ENCODE data around the gene LAMA1. TPM values are rescaled to one million over a fixed set of nuclear protein-coding genes. Genes with fewer than 3 reads are reported as not detected.

LAMA1 gene
- total RNA-seq, 1 experiment from 2014 or later, result 28.8 TPM

DNA sequence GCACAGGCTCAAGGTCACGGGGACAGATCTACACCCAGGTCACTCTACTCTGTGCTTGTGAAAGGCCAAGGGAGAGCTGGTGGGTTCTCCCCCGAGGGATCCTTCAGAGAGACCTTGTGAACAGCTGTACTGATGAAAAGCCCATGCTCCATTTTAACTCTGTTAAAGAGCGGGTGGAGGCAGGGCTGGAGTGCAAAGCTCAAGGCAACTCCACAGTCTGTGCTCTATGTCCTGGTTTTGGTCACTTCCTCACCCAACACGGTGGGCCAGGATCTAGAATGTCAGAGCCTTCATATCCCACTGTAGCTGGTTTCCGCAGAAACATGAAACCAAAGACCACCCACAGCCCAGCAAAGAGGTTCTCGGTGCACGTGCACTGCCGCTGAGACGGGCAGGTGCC lies 177.1 kb downstream of the LAMA1 start:
- Histone ChIP-seq H4K91ac (ENCODE audit: insufficient read length, low read depth, low read length) (no peak overlapping the region), H3K4me1 (ENCODE audit: insufficient read depth, low read length) (no peaks in the 10 kb centered on the region), H4K5ac (ENCODE audit: insufficient read length, low read depth, low read length) (no peak overlapping the region), H2BK20ac (ENCODE audit: low read depth, low read length, poor library complexity, severe bottlenecking) (no peak overlapping the region), H3K27ac (ENCODE audit: insufficient read length, low read depth, low read length) (no peak overlapping the region), H3K23ac (ENCODE audit: insufficient read length, low read depth, low read length) (no peak overlapping the region), H3K9me3 (ENCODE audit: control insufficient read depth, low read depth, low read length) (no peaks in the 10 kb centered on the region), H3K79me2 (ENCODE audit: insufficient read depth, low read length) (no peaks in the 10 kb centered on the region), H4K8ac (replicated peaks; ENCODE audit: insufficient read length, low read depth, low read length) (no peak overlapping the region), H2BK120ac (ENCODE audit: low read depth, low read length, poor library complexity, severe bottlenecking) (no peak overlapping the region), H3K56ac (ENCODE audit: insufficient read length, low read depth, low read length) (no peak overlapping the region), H2AFZ (ENCODE audit: low read length) (no peak overlapping the region), H3K14ac (ENCODE audit: insufficient read depth, low read length) (no peak overlapping the region), H3K9ac (ENCODE audit: extremely low read depth, insufficient read length, low read length) (no peak overlapping the region), H2BK15ac (ENCODE audit: low read depth, low read length) (no peak overlapping the region), H3K79me1 (ENCODE audit: insufficient read depth, low read depth, low read length, poor library complexity, severe bottlenecking) (no peaks in the 10 kb centered on the region), H2AK5ac (ENCODE audit: insufficient read length, low read length) (no peak overlapping the region), H3K4ac (ENCODE audit: low read depth, low read length) (no peak overlapping the region), H3T11ph (ENCODE audit: low read length) (no peak overlapping the region), H4K20me1 (ENCODE audit: control insufficient read depth, insufficient read depth, insufficient read length) (no peaks in the 10 kb centered on the region), H3K18ac (ENCODE audit: insufficient read length, low read depth, low read length) (no peak overlapping the region), H3K4me2 (ENCODE audit: insufficient read depth, insufficient read length, low read length) (no peak overlapping the region), H3K27me3 (ENCODE audit: insufficient read depth, low read length) (no peaks in the 10 kb centered on the region), H2BK12ac (ENCODE audit: insufficient read length, low read depth, low read length) (no peak overlapping the region), H2BK5ac (ENCODE audit: insufficient read length, low read length) (no peak overlapping the region), H3K23me2 (ENCODE audit: insufficient read length, low read depth, low read length, poor library complexity, severe bottlenecking) (no peaks in the 10 kb centered on the region)
- H3K27ac Mint-ChIP-seq, result no peak overlapping the region
- WGBS (ENCODE audit: extremely low coverage, insufficient read length, low lambda C conversion rate), result no CpG with 5 or more reads among the region's 9 CpGs
- H3K9me3 Mint-ChIP-seq, result no peaks in the 10 kb centered on the region
- H3K27me3 Mint-ChIP-seq (ENCODE audit: low read depth), result no peaks in the 10 kb centered on the region
- TF ChIP-seq, protein P1, sequence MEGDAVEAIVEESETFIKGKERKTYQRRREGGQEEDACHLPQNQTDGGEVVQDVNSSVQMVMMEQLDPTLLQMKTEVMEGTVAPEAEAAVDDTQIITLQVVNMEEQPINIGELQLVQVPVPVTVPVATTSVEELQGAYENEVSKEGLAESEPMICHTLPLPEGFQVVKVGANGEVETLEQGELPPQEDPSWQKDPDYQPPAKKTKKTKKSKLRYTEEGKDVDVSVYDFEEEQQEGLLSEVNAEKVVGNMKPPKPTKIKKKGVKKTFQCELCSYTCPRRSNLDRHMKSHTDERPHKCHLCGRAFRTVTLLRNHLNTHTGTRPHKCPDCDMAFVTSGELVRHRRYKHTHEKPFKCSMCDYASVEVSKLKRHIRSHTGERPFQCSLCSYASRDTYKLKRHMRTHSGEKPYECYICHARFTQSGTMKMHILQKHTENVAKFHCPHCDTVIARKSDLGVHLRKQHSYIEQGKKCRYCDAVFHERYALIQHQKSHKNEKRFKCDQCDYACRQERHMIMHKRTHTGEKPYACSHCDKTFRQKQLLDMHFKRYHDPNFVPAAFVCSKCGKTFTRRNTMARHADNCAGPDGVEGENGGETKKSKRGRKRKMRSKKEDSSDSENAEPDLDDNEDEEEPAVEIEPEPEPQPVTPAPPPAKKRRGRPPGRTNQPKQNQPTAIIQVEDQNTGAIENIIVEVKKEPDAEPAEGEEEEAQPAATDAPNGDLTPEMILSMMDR (conservative IDR thresholded peaks at IDR 0.05), result no peak
- no peak overlapping the region for H3K4me3 Mint-ChIP-seq
- H3K36me3 Mint-ChIP-seq (ENCODE audit: insufficient read depth in 1 of 3, low read depth in 3 of 3), result peaks cover 4 to 26% (median 18%) of the 10 kb centered on the region in 3 experiments; a peak in 6 of 7 replicates
- no peaks in the 10 kb centered on the region for H3K4me1 Mint-ChIP-seq
- DNase-seq, result no peak
